OCI-LY7 (cell line): ENCODE data around the gene MBIP.
"Not testable (repeated sequence)": the region's sequence is repeated elsewhere in the genome, so short reads cannot be mapped to it uniquely, and the experiment has no call there.

Source experiments
- EZH2phosphoT487 ChIP-seq: fragments of 200-600 bp; sonication (generic); IDR thresholded peaks from 2 replicates; pipeline ENCODE4 v1.6.1; 2018; ENCODE audit warnings: low read depth, borderline replicate concordance, mild to moderate bottlenecking, mixed run types, antibody characterized with exemption, low read length, moderate library complexity, mixed read lengths
- TF ChIP-seq, protein P1 (sequence below): fragments of 200-600 bp; sonication (generic); conservative IDR thresholded peaks from 2 replicates; pipeline ENCODE4 v1.5.1; 2014; ENCODE audit warnings: mild to moderate bottlenecking, antibody characterized with exemption, low read length, moderate library complexity, mixed read lengths

DNA sequence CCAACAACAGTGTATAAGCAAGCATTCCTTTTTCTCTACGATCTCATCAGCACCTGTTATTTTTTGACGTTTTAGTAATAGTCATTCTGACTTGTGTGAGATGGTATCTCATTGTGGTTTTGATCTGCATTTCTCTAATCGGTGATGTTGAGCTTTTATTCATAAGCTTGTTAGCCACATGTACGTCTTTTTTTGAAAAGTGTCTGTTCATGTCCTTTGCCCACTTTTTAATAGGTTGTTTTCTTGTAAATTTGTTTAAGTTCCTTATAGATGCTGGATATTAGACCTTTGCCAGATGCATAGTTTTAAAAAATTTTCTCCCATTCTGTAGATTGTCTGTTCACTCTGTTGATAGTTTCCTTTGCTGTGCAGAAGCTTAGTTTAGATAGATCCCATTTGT is 7.1 kb upstream of the MBIP start:
- TF ChIP-seq, protein P1, sequence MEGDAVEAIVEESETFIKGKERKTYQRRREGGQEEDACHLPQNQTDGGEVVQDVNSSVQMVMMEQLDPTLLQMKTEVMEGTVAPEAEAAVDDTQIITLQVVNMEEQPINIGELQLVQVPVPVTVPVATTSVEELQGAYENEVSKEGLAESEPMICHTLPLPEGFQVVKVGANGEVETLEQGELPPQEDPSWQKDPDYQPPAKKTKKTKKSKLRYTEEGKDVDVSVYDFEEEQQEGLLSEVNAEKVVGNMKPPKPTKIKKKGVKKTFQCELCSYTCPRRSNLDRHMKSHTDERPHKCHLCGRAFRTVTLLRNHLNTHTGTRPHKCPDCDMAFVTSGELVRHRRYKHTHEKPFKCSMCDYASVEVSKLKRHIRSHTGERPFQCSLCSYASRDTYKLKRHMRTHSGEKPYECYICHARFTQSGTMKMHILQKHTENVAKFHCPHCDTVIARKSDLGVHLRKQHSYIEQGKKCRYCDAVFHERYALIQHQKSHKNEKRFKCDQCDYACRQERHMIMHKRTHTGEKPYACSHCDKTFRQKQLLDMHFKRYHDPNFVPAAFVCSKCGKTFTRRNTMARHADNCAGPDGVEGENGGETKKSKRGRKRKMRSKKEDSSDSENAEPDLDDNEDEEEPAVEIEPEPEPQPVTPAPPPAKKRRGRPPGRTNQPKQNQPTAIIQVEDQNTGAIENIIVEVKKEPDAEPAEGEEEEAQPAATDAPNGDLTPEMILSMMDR = not testable (repeated sequence)
- TF ChIP-seq EZH2phosphoT487 = not testable (repeated sequence)
